ENCODE results near the gene ATP10B. TPM values are rescaled to one million over a fixed set of nuclear protein-coding genes. Genes with fewer than 3 reads are reported as not detected.

Gene ATP10B
- total RNA-seq, result not detected in 2 replicates

GRCh38 chr5:160852049-160852448 is at the start of gene ATP10B:
Gene ATP10B, minus strand, starts transcription at chr5:160852211. Its CDS starts 164,137 bp downstream, at chr5:160688074.

Measured in smooth muscle cell of the umbilical artery (primary cell).